PC-9 (cell line): ENCODE results near the gene KARS1. TPM values are rescaled to one million over a fixed set of nuclear protein-coding genes. Genes with fewer than 3 reads are reported as not detected.

Experiments used
- BruUV-seq: library from RNA; stranded (reverse); fragments of 400-500 nt; replicated peaks from 2 replicates; lab custom pipeline; 2021; lab: Mats Ljungman, UMichigan
- CTCF ChIA-PET: fragments of 300-600 bp; sonication (Branson Sonifier 250); formaldehyde crosslinking; loops from one replicate; lab custom pipeline; 2022; ENCODE audit warnings: antibody characterized with exemption; lab: Charles Lee
- POLR2A ChIA-PET: fragments of 300-600 bp; sonication (Branson Sonifier 250); formaldehyde crosslinking; loops from one replicate; lab custom pipeline; 2022; ENCODE audit warnings: antibody characterized with exemption; ENCODE audit not compliant: unreplicated experiment; lab: Charles Lee
- DNase-seq, 2 experiments: peaks; one replicate each; pipeline versions ENCODE4 v3.0.0 to v3.0.0-alpha.2; 2015 to 2022; ENCODE audit warnings: mixed read lengths in 1 of 2
- H2AFZ ChIP-seq: fragments of 200-600 bp; sonication (generic); 2 replicates; pipeline ENCODE4 v1.8.1; 2017; ENCODE audit warnings: antibody characterized with exemption
- H3F3A ChIP-seq: fragments of 200-600 bp; sonication (generic); 2 replicates; pipeline ENCODE4 v1.8.1; 2017; ENCODE audit warnings: antibody characterized with exemption, mild to moderate bottlenecking, low read depth; ENCODE audit not compliant: insufficient read depth
- H3K27ac ChIP-seq: fragments of 200-600 bp; sonication (generic); 2 replicates; pipeline ENCODE4 v1.6.1; 2016; ENCODE audit warnings: mixed run types
- H3K27me3 ChIP-seq: fragments of 200-600 bp; sonication (generic); 2 replicates; pipeline ENCODE4 v1.6.1; 2016; ENCODE audit warnings: low read depth, mixed run types; ENCODE audit not compliant: insufficient read depth
- H3K36me3 ChIP-seq: fragments of 200-600 bp; sonication (generic); 2 replicates; pipeline ENCODE4 v1.6.1; 2016; ENCODE audit warnings: low read depth, mixed run types
- H3K4me1 ChIP-seq: fragments of 200-600 bp; sonication (generic); replicated peaks from 2 replicates; pipeline ENCODE4 v1.6.1; 2016; ENCODE audit warnings: mixed run types; ENCODE audit not compliant: insufficient read depth
- H3K4me2 ChIP-seq: fragments of 200-600 bp; sonication (generic); 2 replicates; pipeline ENCODE4 v1.6.1; 2017; ENCODE audit warnings: mixed run types
- H3K4me3 ChIP-seq: fragments of 200-600 bp; sonication (generic); 2 replicates; pipeline ENCODE4 v1.6.1; 2016; ENCODE audit warnings: mixed run types
- H3K79me2 ChIP-seq: fragments of 200-600 bp; sonication (generic); 2 replicates; pipeline ENCODE4 v1.6.1; 2017; ENCODE audit warnings: low read depth, mixed run types
- H3K9me2 ChIP-seq: fragments of 200-600 bp; sonication (generic); 2 replicates; pipeline ENCODE4 v1.8.1; 2017; ENCODE audit warnings: mild to moderate bottlenecking; ENCODE audit not compliant: insufficient read depth
- H3K9me3 ChIP-seq: fragments of 200-600 bp; sonication (generic); 2 replicates; pipeline ENCODE4 v1.8.1; 2016; ENCODE audit warnings: low read depth; ENCODE audit not compliant: insufficient read depth
- H4K20me1 ChIP-seq: fragments of 200-600 bp; sonication (generic); 2 replicates; pipeline ENCODE4 v1.8.1; 2017; ENCODE audit not compliant: insufficient read depth
- EZH2 ChIP-seq: fragments of 200-600 bp; sonication (generic); IDR thresholded peaks from 2 replicates; pipeline ENCODE4 v1.8.0; 2017; ENCODE audit warnings: antibody characterized with exemption, low read depth
- intact Hi-C: fragments of 100-400 bp; cut with micrococcal nuclease; formaldehyde crosslinking; loops from one replicate; pipeline ENCODE4 v1.10.0; 2022; ENCODE audit not compliant: unreplicated experiment
- total RNA-seq: library from RNA; stranded (reverse); gene quantifications from 2 replicates; pipeline ENCODE4 v1.2.3, GENCODE V29; 2021
- TF ChIP-seq, protein P1 (sequence below): fragments of 200-600 bp; sonication (generic); conservative IDR thresholded peaks from 2 replicates; pipeline ENCODE4 v1.6.1; 2017; ENCODE audit warnings: mixed run types, antibody characterized with exemption, mild to moderate bottlenecking, moderate library complexity

The KARS1 gene
- total RNA-seq, 1 experiment from 2014 or later, result 132 TPM

DNA sequence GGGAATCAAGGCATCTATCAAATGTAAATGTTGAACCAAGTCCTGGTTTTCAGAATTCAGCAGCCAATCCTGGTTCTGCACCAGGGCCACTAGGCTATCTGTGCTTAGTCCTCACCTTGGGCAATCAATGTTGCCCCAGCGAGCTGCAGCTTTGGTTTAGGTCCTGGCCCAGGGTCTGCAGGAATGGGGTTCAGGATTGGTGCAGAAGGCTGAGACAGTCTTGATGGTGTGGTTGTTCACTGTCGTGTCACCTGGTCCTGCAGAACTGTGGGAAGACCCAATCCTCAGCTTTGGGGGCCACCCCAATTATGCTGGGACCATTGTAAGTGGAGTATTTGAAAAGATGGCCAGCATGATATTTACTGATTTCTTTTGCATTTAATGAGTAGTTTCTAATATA, 10.7 kb upstream of the KARS1 start:
- Histone ChIP-seq H3K9me3 (no peaks in the 10 kb centered on the region), H2AFZ (no peak overlapping the region), H3K79me2 (peaks cover 7% of the 10 kb centered on the region), H3K36me3 (peaks cover 25% of the 10 kb centered on the region), H3K4me1 (no peaks in the 10 kb centered on the region), H3F3A (no peaks in the 10 kb centered on the region), H3K27ac (no peak overlapping the region), H3K9me2 (no peaks in the 10 kb centered on the region), H3K27me3 (no peaks in the 10 kb centered on the region), H3K4me3 (no peak overlapping the region), H4K20me1 (peaks cover 5% of the 10 kb centered on the region; the same call in 1 of the 2 replicates), H3K4me2 (no peak overlapping the region)
- BruUV-seq, result no TSS peak
- no peak for DNase-seq
- ChIA-PET CTCF (no interaction called here), POLR2A (no interaction called here)
- TF ChIP-seq EZH2, result no peak
- TF ChIP-seq, protein P1, sequence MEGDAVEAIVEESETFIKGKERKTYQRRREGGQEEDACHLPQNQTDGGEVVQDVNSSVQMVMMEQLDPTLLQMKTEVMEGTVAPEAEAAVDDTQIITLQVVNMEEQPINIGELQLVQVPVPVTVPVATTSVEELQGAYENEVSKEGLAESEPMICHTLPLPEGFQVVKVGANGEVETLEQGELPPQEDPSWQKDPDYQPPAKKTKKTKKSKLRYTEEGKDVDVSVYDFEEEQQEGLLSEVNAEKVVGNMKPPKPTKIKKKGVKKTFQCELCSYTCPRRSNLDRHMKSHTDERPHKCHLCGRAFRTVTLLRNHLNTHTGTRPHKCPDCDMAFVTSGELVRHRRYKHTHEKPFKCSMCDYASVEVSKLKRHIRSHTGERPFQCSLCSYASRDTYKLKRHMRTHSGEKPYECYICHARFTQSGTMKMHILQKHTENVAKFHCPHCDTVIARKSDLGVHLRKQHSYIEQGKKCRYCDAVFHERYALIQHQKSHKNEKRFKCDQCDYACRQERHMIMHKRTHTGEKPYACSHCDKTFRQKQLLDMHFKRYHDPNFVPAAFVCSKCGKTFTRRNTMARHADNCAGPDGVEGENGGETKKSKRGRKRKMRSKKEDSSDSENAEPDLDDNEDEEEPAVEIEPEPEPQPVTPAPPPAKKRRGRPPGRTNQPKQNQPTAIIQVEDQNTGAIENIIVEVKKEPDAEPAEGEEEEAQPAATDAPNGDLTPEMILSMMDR, result no peak
- intact Hi-C loops, result no loop called here

DNA sequence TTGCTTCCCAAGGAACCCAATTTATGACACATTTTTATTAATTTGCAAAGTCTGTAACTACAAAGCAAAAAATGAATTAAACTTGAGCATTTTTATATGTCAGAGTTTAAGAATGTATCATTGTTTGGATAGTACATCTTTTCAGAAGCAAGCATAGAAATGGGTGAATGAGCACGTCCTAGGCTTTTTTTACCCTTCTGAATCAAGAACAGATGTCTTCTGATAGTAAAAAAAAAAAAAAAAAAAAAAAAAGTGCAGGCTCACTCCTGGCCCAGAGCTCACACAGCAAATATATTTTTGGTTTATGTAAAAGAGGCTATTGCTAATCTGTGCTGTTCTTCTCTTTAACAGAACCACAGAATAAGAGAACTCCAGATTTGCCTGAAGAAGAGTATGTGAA, 6.5 kb upstream of the KARS1 start:
- peaks cover 26% of the 10 kb centered on the region for H3K36me3 ChIP-seq
- H3K27ac ChIP-seq, result no peak overlapping the region
- H2AFZ ChIP-seq, result no peak overlapping the region
- intact Hi-C loops, result loop anchor here (5.0 kb wide), 1 partner anchor 108 kb away; no protein-coding TSS in a partner anchor
- BruUV-seq, result no TSS peak
- no peaks in the 10 kb centered on the region for H3K27me3 ChIP-seq
- ChIA-PET CTCF (no interaction called here), POLR2A (no interaction called here)
- peaks cover 49% of the 10 kb centered on the region for H3K79me2 ChIP-seq
- no peak for DNase-seq
- no peaks in the 10 kb centered on the region for H3K9me2 ChIP-seq
- H3K4me1 ChIP-seq, result peaks cover 17% of the 10 kb centered on the region
- H4K20me1 ChIP-seq, result peaks cover 14% of the 10 kb centered on the region
- peaks cover 1% of the 10 kb centered on the region; the same call in 1 of the 2 replicates for H3F3A ChIP-seq
- H3K4me2 ChIP-seq, result no peak overlapping the region
- no peak overlapping the region for H3K4me3 ChIP-seq
- H3K9me3 ChIP-seq, result no peaks in the 10 kb centered on the region; the same call in 1 of the 2 replicates
- TF ChIP-seq EZH2, result no peak
- TF ChIP-seq, protein P1, result no peak

DNA sequence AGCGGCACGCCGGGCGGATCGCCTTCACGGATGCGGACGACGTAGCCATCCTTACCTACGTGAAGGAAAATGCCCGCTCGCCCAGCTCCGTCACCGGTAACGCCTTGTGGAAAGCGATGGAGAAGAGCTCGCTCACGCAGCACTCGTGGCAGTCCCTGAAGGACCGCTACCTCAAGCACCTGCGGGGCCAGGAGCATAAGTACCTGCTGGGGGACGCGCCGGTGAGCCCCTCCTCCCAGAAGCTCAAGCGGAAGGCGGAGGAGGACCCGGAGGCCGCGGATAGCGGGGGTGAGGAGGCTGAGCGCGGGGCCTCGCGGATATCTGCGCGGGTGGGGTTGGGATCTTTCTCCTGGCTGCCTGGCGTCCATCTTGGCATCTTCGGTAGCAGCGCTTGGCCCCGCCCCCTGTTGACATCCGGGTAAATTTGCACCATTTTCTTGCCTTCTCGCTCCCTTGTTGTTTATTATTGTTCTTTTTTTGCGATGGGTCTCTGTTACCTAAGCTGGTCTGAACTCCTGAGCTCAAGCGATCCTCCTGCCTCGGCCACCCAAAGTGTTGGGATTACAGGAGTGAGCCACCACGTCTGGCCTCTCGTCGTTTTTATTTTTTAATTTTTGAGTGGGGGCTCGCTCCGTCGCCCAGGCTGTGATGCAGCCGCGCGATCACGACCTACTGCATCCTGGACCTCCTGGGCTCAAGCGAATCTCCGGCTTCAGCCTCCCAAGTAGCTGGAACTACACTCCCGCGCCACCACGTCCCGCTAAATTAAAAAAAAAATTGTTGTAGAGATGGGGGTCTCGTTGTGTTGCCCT, 1.0 kb upstream of the KARS1 start:
- POLR2A ChIA-PET, result interaction anchor here (0.6 to 1.4 kb wide), 3 partner anchors 26 to 781 kb away, joined by 3 to 12 read pairs (median 4); partner anchors contain the start of gene ADAT1
- intact Hi-C loops, result no loop called here
- peak; percentile 53 to 56 for DNase-seq

More for the DNA sequence above, 1.0 kb upstream of the KARS1 start:
- Histone ChIP-seq H3K4me1 (peaks cover 27% of the 10 kb centered on the region), H3K27ac (peak overlapping the region; percentile 67), H4K20me1 (peaks cover 28% of the 10 kb centered on the region), H3K4me2 (peak overlapping the region; percentile 94), H3K79me2 (peaks cover 93% of the 10 kb centered on the region), H3K4me3 (peak overlapping the region; percentile 98), H3K36me3 (peaks cover 11% of the 10 kb centered on the region; the same call in 1 of the 2 replicates), H3K9me2 (no peaks in the 10 kb centered on the region), H2AFZ (peak overlapping the region; percentile 97), H3F3A (peaks cover 14% of the 10 kb centered on the region; the same call in 1 of the 2 replicates), H3K9me3 (no peaks in the 10 kb centered on the region; the same call in 1 of the 2 replicates), H3K27me3 (no peaks in the 10 kb centered on the region)
- BruUV-seq, result no TSS peak
- TF ChIP-seq EZH2, result no peak
- TF ChIP-seq, protein P1, result no peak
- CTCF ChIA-PET, result interaction anchor here (0.5 to 0.7 kb wide), 3 partner anchors 31 to 1523 kb away, joined by 3 to 18 read pairs (median 9); no protein-coding TSS in a partner anchor
